ENCODE measurements around the gene SNRPB2.

- peak; percentile 58 for TF ChIP-seq CTCF (conservative IDR thresholded peaks at IDR 0.05)
- TF ChIP-seq ZFX (IDR thresholded peaks at IDR 0.05): no peak
These were observed 17.5 kb downstream of the SNRPB2 start for GRCh38 chr20:16747291-16747811.

All from C4-2B (cell line).